DND-41 (cell line): ENCODE results near the gene C13orf42.

Source experiments
- EZH2 ChIP-seq: IDR thresholded peaks from 3 replicates; pipeline ENCODE4 v1.6.1; 2012; ENCODE audit warnings: borderline replicate concordance, low read depth, mild to moderate bottlenecking, moderate library complexity, low read length, inconsistent platforms; ENCODE audit not compliant: severe bottlenecking
- TF ChIP-seq, protein P1 (sequence below): IDR thresholded peaks from 2 replicates; pipeline ENCODE4 v1.5.1; 2012; ENCODE audit warnings: borderline replicate concordance, low read length, moderate library complexity, mild to moderate bottlenecking; ENCODE audit not compliant: poor library complexity, severe bottlenecking; ENCODE audit errors: extremely low read depth

DNA sequence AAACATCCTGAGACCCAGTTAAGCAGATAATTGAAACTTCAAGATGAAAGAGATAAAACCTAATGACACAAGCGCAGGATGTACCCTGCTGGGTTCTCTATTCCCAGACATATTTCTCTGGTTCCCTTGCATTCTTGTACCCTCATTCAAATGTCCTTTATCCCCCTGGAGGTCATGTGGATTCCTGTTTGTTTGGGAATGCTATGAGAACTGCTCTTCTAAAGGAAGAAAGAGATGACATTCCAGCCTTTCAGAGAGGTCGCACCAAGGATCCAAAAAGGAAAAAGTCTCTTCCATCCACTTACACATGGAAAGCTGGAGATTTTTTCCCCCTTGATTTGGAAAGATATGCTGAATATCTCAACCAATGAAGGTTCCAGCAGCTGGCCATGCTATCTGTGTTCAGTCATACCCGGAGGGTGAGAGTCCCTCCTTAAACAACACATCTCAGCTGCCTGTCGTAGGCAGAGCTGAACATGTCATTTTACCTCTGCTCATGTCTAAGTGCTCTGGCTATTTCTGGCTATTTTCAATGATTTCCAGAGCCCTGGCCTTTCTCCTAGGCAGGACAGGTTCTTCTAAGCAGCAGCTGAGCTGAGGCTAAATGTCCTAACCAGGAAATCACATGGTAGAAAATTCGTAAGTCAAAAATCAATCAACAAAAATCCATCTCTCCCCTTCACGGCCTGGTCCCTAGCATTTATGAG is 52.5 kb downstream of the C13orf42 start:
- TF ChIP-seq, protein P1, sequence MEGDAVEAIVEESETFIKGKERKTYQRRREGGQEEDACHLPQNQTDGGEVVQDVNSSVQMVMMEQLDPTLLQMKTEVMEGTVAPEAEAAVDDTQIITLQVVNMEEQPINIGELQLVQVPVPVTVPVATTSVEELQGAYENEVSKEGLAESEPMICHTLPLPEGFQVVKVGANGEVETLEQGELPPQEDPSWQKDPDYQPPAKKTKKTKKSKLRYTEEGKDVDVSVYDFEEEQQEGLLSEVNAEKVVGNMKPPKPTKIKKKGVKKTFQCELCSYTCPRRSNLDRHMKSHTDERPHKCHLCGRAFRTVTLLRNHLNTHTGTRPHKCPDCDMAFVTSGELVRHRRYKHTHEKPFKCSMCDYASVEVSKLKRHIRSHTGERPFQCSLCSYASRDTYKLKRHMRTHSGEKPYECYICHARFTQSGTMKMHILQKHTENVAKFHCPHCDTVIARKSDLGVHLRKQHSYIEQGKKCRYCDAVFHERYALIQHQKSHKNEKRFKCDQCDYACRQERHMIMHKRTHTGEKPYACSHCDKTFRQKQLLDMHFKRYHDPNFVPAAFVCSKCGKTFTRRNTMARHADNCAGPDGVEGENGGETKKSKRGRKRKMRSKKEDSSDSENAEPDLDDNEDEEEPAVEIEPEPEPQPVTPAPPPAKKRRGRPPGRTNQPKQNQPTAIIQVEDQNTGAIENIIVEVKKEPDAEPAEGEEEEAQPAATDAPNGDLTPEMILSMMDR, result no peak
- no peak for TF ChIP-seq EZH2
